IMR-90 (cell line): ENCODE measurements around the gene CYP2W1. TPM values are rescaled to one million over a fixed set of nuclear protein-coding genes. Genes with fewer than 3 reads are reported as not detected.

Source experiments
- ATAC-seq: fragments of 200-7000 bp; cut with Tn5 transposase; 2 replicates; pipeline ENCODE4 v1.9.1; 2020; ENCODE audit warnings: low read depth, mild to moderate bottlenecking, moderate library complexity
- BruUV-seq: library from RNA; stranded (reverse); fragments of 400-500 nt; replicated peaks from 2 replicates; lab custom pipeline; 2021; lab: Mats Ljungman, UMichigan
- CTCF ChIA-PET: fragments of 300-600 bp; formaldehyde crosslinking; extraction: SDS; loops from one replicate; lab custom pipeline; 2021; ENCODE audit warnings: antibody characterized with exemption; lab: Yijun Ruan, JAX
- POLR2A ChIA-PET: fragments of 300-600 bp; sonication (Branson Sonifier 250); formaldehyde crosslinking; loops from one replicate; lab custom pipeline; 2022; ENCODE audit warnings: antibody characterized with exemption; ENCODE audit not compliant: unreplicated experiment; lab: Charles Lee
- DNase-seq: peaks from one replicate; pipeline ENCODE4 v3.0.0; 2013
- H2AFZ ChIP-seq: replicated peaks from 2 replicates; pipeline ENCODE3; 2013; ENCODE audit warnings: low read length, mild to moderate bottlenecking; ENCODE audit not compliant: poor library complexity
- H2AK5ac ChIP-seq: 2 replicates; pipeline ENCODE4 v1.6.1; 2013; ENCODE audit warnings: low read depth, low read length, inconsistent platforms
- H2AK9ac ChIP-seq: replicated peaks from 2 replicates; pipeline ENCODE3; 2013; ENCODE audit warnings: mild to moderate bottlenecking, low read depth, low read length, moderate library complexity; ENCODE audit not compliant: poor library complexity
- H2BK120ac ChIP-seq: 2 replicates; pipeline ENCODE4 v1.6.1; 2013; ENCODE audit warnings: low read depth, low read length, inconsistent platforms
- H2BK15ac ChIP-seq: 3 replicates; pipeline ENCODE4 v1.6.1; 2013; ENCODE audit warnings: low read depth, low read length, inconsistent platforms
- H2BK20ac ChIP-seq: 2 replicates; pipeline ENCODE4 v1.6.1; 2013; ENCODE audit warnings: low read depth, mild to moderate bottlenecking, inconsistent platforms, low read length, moderate library complexity
- H2BK5ac ChIP-seq: 2 replicates; pipeline ENCODE4 v1.6.1; 2013; ENCODE audit warnings: mild to moderate bottlenecking, low read depth, low read length, inconsistent platforms; ENCODE audit not compliant: poor library complexity, severe bottlenecking
- H3K14ac ChIP-seq: replicated peaks from 2 replicates; pipeline ENCODE4 v1.6.1; 2013; ENCODE audit warnings: low read depth, low read length, inconsistent platforms
- H3K18ac ChIP-seq: 2 replicates; pipeline ENCODE4 v1.6.1; 2013; ENCODE audit warnings: low read depth, low read length, control low read depth
- H3K23ac ChIP-seq: 2 replicates; pipeline ENCODE4 v1.6.1; 2013; ENCODE audit warnings: low read depth, low read length, inconsistent platforms
- H3K27ac ChIP-seq: 2 replicates; pipeline ENCODE4 v1.5.1; 2013; ENCODE audit warnings: mild to moderate bottlenecking, control low read depth, low read length; ENCODE audit not compliant: insufficient read depth
- H3K27me3 ChIP-seq: 2 replicates; pipeline ENCODE4 v1.6.1; 2013; ENCODE audit warnings: low read length; ENCODE audit not compliant: control insufficient read depth, insufficient read depth
- H3K36me3 ChIP-seq: 2 replicates; pipeline ENCODE4 v1.6.1; 2013; ENCODE audit warnings: low read length, mixed read lengths; ENCODE audit not compliant: control insufficient read depth, insufficient read depth
- H3K4ac ChIP-seq: 2 replicates; pipeline ENCODE4 v1.6.1; 2013; ENCODE audit warnings: low read depth, low read length, inconsistent platforms
- H3K4me1 ChIP-seq: 2 replicates; pipeline ENCODE4 v1.6.1; 2013; ENCODE audit warnings: low read length, mixed read lengths; ENCODE audit not compliant: control insufficient read depth, insufficient read depth
- H3K4me2 ChIP-seq: 2 replicates; pipeline ENCODE4 v1.6.1; 2013; ENCODE audit warnings: low read depth, mild to moderate bottlenecking, control low read depth, low read length, moderate library complexity
- H3K4me3 ChIP-seq: 2 replicates; pipeline ENCODE4 v1.5.1; 2013; ENCODE audit warnings: low read depth, mild to moderate bottlenecking, control low read depth, low read length, moderate library complexity; ENCODE audit not compliant: insufficient read depth
- H3K56ac ChIP-seq: 2 replicates; pipeline ENCODE4 v1.6.1; 2013; ENCODE audit warnings: low read length, inconsistent platforms; ENCODE audit not compliant: insufficient read depth; ENCODE audit errors: extremely low read depth
- H3K79me1 ChIP-seq, 2 experiments: 2 replicates each; pipeline ENCODE4 v1.6.1; 2013; ENCODE audit warnings: low read length in 2 of 2, inconsistent platforms in 1 of 2, low read depth in 1 of 2
- H3K9ac ChIP-seq: 2 replicates; pipeline ENCODE4 v1.6.1; 2013; ENCODE audit warnings: low read depth, low read length, control low read depth
- H3K9me1 ChIP-seq: 2 replicates; pipeline ENCODE4 v1.6.1; 2013; ENCODE audit warnings: low read length, inconsistent platforms; ENCODE audit not compliant: insufficient read depth
- H3K9me3 ChIP-seq: 2 replicates; pipeline ENCODE4 v1.6.1; 2013; ENCODE audit warnings: low read length; ENCODE audit not compliant: control insufficient read depth, insufficient read depth
- H4K20me1 ChIP-seq: 2 replicates; pipeline ENCODE4 v1.6.1; 2013; ENCODE audit warnings: low read length, inconsistent platforms; ENCODE audit not compliant: insufficient read depth
- H4K5ac ChIP-seq: 2 replicates; pipeline ENCODE4 v1.6.1; 2013; ENCODE audit warnings: mild to moderate bottlenecking, low read depth, low read length, control low read depth
- H4K8ac ChIP-seq, 2 experiments: 2 replicates each; pipeline ENCODE4 v1.6.1; 2013; ENCODE audit warnings: low read depth in 2 of 2, low read length in 2 of 2, control low read depth in 1 of 2, inconsistent platforms in 1 of 2
- H4K91ac ChIP-seq: 2 replicates; pipeline ENCODE4 v1.6.1; 2013; ENCODE audit warnings: low read depth, low read length, inconsistent platforms; ENCODE audit not compliant: insufficient read depth
- ELK1 ChIP-seq: fragments of 150-350 bp; IDR thresholded peaks from 2 replicates; pipeline ENCODE4 v1.6.1; 2016; ENCODE audit warnings: low read depth, mild to moderate bottlenecking, low read length, moderate library complexity, borderline replicate concordance
- FOS ChIP-seq: fragments of 150-350 bp; IDR thresholded peaks from 2 replicates; pipeline ENCODE4 v1.6.1; 2016; ENCODE audit warnings: low read depth, low read length
- MAFK ChIP-seq: IDR thresholded peaks from 2 replicates; pipeline ENCODE4 v1.6.1; 2012; ENCODE audit warnings: low read depth, low read length, improper control_type of control experiment
- POLR2A ChIP-seq: IDR thresholded peaks from 2 replicates; pipeline ENCODE4 v1.6.1; 2012; ENCODE audit warnings: mild to moderate bottlenecking, low read depth, low read length
- RCOR1 ChIP-seq: IDR thresholded peaks from 2 replicates; pipeline ENCODE4 v1.6.1; 2012; ENCODE audit warnings: mild to moderate bottlenecking, low read length, improper control_type of control experiment; ENCODE audit not compliant: insufficient replicate concordance
- USF2 ChIP-seq: fragments of 150-350 bp; IDR thresholded peaks from 2 replicates; pipeline ENCODE4 v1.6.1; 2017; ENCODE audit warnings: mild to moderate bottlenecking, antibody characterized with exemption, low read length, low read depth
- WGBS, 2 experiments: methylation state at CpG; one replicate each; pipeline versions ENCODE4 v1.1.5 to v1.1.7; 2013; ENCODE audit warnings: missing lambda C conversion rate in 2 of 2; ENCODE audit not compliant: insufficient read length in 1 of 2; ENCODE audit errors: extremely low coverage in 2 of 2; 5-methylcytosine and 5-hydroxymethylcytosine counted together
- dilution Hi-C: fragments of 300-500 bp; cut with HindIII; formaldehyde crosslinking; loops from one replicate; pipeline ENCODE4 v1.14.3; 2018; ENCODE audit warnings: low sequenced_read_pairs; ENCODE audit not compliant: unreplicated experiment
- in situ Hi-C: fragments of 300-500 bp; cut with MboI; formaldehyde crosslinking; loops from 3 replicates; pipeline ENCODE4 v1.14.3; 2019; ENCODE audit warnings: low sequenced_read_pairs, inconsistent platforms, mixed read lengths
- intact Hi-C: fragments of 100-400 bp; cut with micrococcal nuclease; formaldehyde crosslinking; loops from 2 replicates; pipeline ENCODE4 v1.10.0; 2022
- polyA plus RNA-seq, 3 experiments: library from polyadenylated mRNA; depleted of rRNA; stranded (reverse); fragments of >200 nt; gene quantifications; 2 replicates each; pipeline ENCODE4 v1.2.3, GENCODE V29; 2012; ENCODE audit warnings: low replicate concordance in 1 of 3
- total RNA-seq: library from RNA; depleted of rRNA; stranded (reverse); fragments of >200 nt; gene quantifications from 2 replicates; pipeline ENCODE4 v1.2.3, GENCODE V29; 2012

CYP2W1 gene
- total and polyA plus RNA-seq, 2 of the 4 experiments (the other 2 are of a cell fraction) = not detected

GRCh38 chr7:1021366-1021765 is 38.4 kb downstream of the CYP2W1 start:
- H3K14ac ChIP-seq = no peak overlapping the region
- no peak overlapping the region for H3K4me3 ChIP-seq
- no peak overlapping the region for H3K56ac ChIP-seq
- no peak overlapping the region for H3K23ac ChIP-seq
- intact Hi-C loops (no loop called here), dilution Hi-C loops (no loop called here), in situ Hi-C loops (no loop called here)
- POLR2A ChIA-PET = no interaction called here
- H4K91ac ChIP-seq = no peak overlapping the region
- no TSS peak for BruUV-seq
- no peak overlapping the region for H2BK120ac ChIP-seq
- H3K79me1 ChIP-seq = peaks cover 11 to 72% of the 10 kb centered on the region in 2 experiments
- no peak overlapping the region for H3K18ac ChIP-seq
- CTCF ChIA-PET = no interaction called here
- no peaks in the 10 kb centered on the region for H3K4me1 ChIP-seq
- H3K4ac ChIP-seq = no peak overlapping the region
- DNase-seq (no peak), ATAC-seq (no peak)
- H2AK5ac ChIP-seq = no peak overlapping the region
- H3K27me3 ChIP-seq = no peaks in the 10 kb centered on the region
- H2AFZ ChIP-seq = no peak overlapping the region
- H2BK20ac ChIP-seq = no peak overlapping the region
- H4K8ac ChIP-seq = no peak overlapping the region
- 100% methylated on average over 3 of the region's 7 CpGs; no CpG with 5 or more reads in 1 of the 2 experiments for WGBS, 2 experiments
- peaks cover 45% of the 10 kb centered on the region for H4K20me1 ChIP-seq
- H2BK15ac ChIP-seq = no peak overlapping the region
- H2BK5ac ChIP-seq = no peak overlapping the region
- H2AK9ac ChIP-seq = no peak overlapping the region
- H3K9me1 ChIP-seq = peaks cover 5% of the 10 kb centered on the region; the same call in 1 of the 2 replicates
- no peak overlapping the region for H3K4me2 ChIP-seq
- peaks cover 37% of the 10 kb centered on the region for H3K36me3 ChIP-seq
- no peak overlapping the region for H3K9ac ChIP-seq
- no peak overlapping the region for H4K5ac ChIP-seq
- H3K27ac ChIP-seq = no peak overlapping the region
- no peak for TF ChIP-seq USF2
- no peak for TF ChIP-seq RCOR1
- no peak for TF ChIP-seq FOS
- no peak for TF ChIP-seq MAFK
- TF ChIP-seq POLR2A = no peak
- TF ChIP-seq ELK1 = no peak
- peaks cover 3% of the 10 kb centered on the region; the same call in 1 of the 2 replicates for H3K9me3 ChIP-seq
